HepG2 (cell line): ENCODE data around the gene SLC25A25.

Source experiments
- CHD4 ChIP-seq: fragments of 200-600 bp; sonication (generic); IDR thresholded peaks from 2 replicates; pipeline ENCODE4 v1.7.0; 2017; ENCODE audit warnings: mild to moderate bottlenecking, low read length, borderline replicate concordance
- CTCF ChIP-seq: sonication (generic); formaldehyde crosslinking; IDR thresholded peaks from 2 replicates; pipeline ENCODE4 v1.5.0; 2020; ENCODE audit warnings: mild to moderate bottlenecking, missing genetic modification reagents, moderate library complexity
- JUNB ChIP-seq: sonication (generic); formaldehyde crosslinking; IDR thresholded peaks from 2 replicates; pipeline ENCODE4 v1.8.0; 2022; ENCODE audit warnings: missing genetic modification reagents, mild to moderate bottlenecking, borderline replicate concordance
- PITX1 ChIP-seq: sonication (generic); formaldehyde crosslinking; IDR thresholded peaks from 2 replicates; pipeline ENCODE4 v1.5.1; 2020; ENCODE audit warnings: mild to moderate bottlenecking, missing genetic modification reagents
- RBAK ChIP-seq: sonication (generic); formaldehyde crosslinking; IDR thresholded peaks from 2 replicates; pipeline ENCODE4 v1.5.1; 2020; ENCODE audit warnings: mild to moderate bottlenecking, missing genetic modification reagents
- SIN3A ChIP-seq: IDR thresholded peaks from 2 replicates; pipeline ENCODE4 v1.6.1; 2011; ENCODE audit warnings: low read depth, mild to moderate bottlenecking, control low read depth, low read length, borderline replicate concordance
- ZNF775 ChIP-seq: sonication (generic); formaldehyde crosslinking; IDR thresholded peaks from 2 replicates; pipeline ENCODE4 v1.4.0; 2020; ENCODE audit warnings: missing genetic modification reagents, mild to moderate bottlenecking, moderate library complexity, borderline replicate concordance
- ZNF780A ChIP-seq: sonication (generic); formaldehyde crosslinking; IDR thresholded peaks from 2 replicates; pipeline ENCODE4 v1.8.0; 2022; ENCODE audit warnings: mild to moderate bottlenecking, missing genetic modification reagents, moderate library complexity

- no peak for TF ChIP-seq RBAK
- no peak for TF ChIP-seq CTCF
- no peak for TF ChIP-seq ZNF775 (CRISPR knock-in tag)
- no peak for TF ChIP-seq ZNF780A (CRISPR knock-in tag)
- TF ChIP-seq JUNB: no peak
- no peak for TF ChIP-seq SIN3A
- TF ChIP-seq CHD4: no peak
- no peak for TF ChIP-seq PITX1 (CRISPR knock-in tag)
Observed at GRCh38 chr9:128025736-128026135, 42.3 kb upstream of the SLC25A25 start.
